Caco-2 (cell line): ENCODE measurements around the gene PBX1. TPM values are rescaled to one million over a fixed set of nuclear protein-coding genes. Genes with fewer than 3 reads are reported as not detected.

Source experiments
- BruUV-seq: library from RNA; stranded (reverse); fragments of 400-500 nt; replicated peaks from 2 replicates; lab custom pipeline; 2021; lab: Mats Ljungman, UMichigan
- CTCF ChIA-PET: fragments of 300-600 bp; sonication (Branson Sonifier 250); formaldehyde crosslinking; loops from one replicate; lab custom pipeline; 2022; ENCODE audit warnings: antibody characterized with exemption; lab: Charles Lee
- POLR2A ChIA-PET: fragments of 300-600 bp; sonication (Branson Sonifier 250); formaldehyde crosslinking; loops from one replicate; lab custom pipeline; 2022; ENCODE audit warnings: antibody characterized with exemption; lab: Charles Lee
- DNase-seq, 2 experiments: peaks; one replicate each; pipeline versions ENCODE4 v3.0.0 to v3.0.0-alpha.2; 2020 to 2022
- H3K27me3 ChIP-seq: replicated peaks from 2 replicates; pipeline ENCODE4 v1.6.0; 2011; ENCODE audit warnings: low read length; ENCODE audit not compliant: control insufficient read depth, insufficient read depth
- H3K36me3 ChIP-seq: 2 replicates; pipeline ENCODE4 v1.5.1; 2011; ENCODE audit warnings: low read length; ENCODE audit not compliant: control insufficient read depth, insufficient read depth
- H3K4me1 ChIP-seq: fragments of 250-450 bp; sonication (Bioruptor Pico); 2 replicates; pipeline ENCODE4 v1.5.1; 2020; ENCODE audit warnings: mild to moderate bottlenecking
- H3K4me3 ChIP-seq: 2 replicates; pipeline ENCODE4 v1.5.1; 2011; ENCODE audit warnings: low read depth, mild to moderate bottlenecking, control low read depth, low read length
- H3K9me3 ChIP-seq: fragments of 250-450 bp; sonication (Bioruptor Pico); 2 replicates; pipeline ENCODE4 v1.5.1; 2020; ENCODE audit warnings: mild to moderate bottlenecking, moderate library complexity
- H3K27ac Mint-ChIP-seq: one replicate; pipeline ENCODE4 v1.8.0; 2022; ENCODE audit warnings: mixed read lengths; ENCODE audit not compliant: unreplicated experiment
- H3K27me3 Mint-ChIP-seq: one replicate; pipeline ENCODE4 v1.8.0; 2022; ENCODE audit warnings: mixed read lengths; ENCODE audit not compliant: insufficient read depth, unreplicated experiment
- H3K36me3 Mint-ChIP-seq: one replicate; pipeline ENCODE4 v1.8.0; 2022; ENCODE audit warnings: mild to moderate bottlenecking, mixed read lengths; ENCODE audit not compliant: insufficient read depth, unreplicated experiment
- H3K4me1 Mint-ChIP-seq: one replicate; pipeline ENCODE4 v1.8.0; 2022; ENCODE audit warnings: low read depth, mixed read lengths; ENCODE audit not compliant: unreplicated experiment
- H3K4me3 Mint-ChIP-seq: one replicate; pipeline ENCODE4 v1.8.0; 2022; ENCODE audit warnings: mild to moderate bottlenecking, moderate library complexity, mixed read lengths; ENCODE audit not compliant: unreplicated experiment
- H3K9me3 Mint-ChIP-seq: one replicate; pipeline ENCODE4 v1.8.0; 2022; ENCODE audit warnings: mixed read lengths; ENCODE audit not compliant: unreplicated experiment
- CTCF ChIP-seq, 2 experiments: fragments of 200-600 bp in 1 of 2; IDR thresholded peaks; 1 replicate in 1 of 2; 2 replicates in 1 of 2; pipeline versions ENCODE4 v1.5.1 to v1.8.0; 2011 to 2022; ENCODE audit warnings: antibody characterized with exemption in 1 of 2, control low read depth in 1 of 2, inconsistent platforms in 1 of 2, low read depth in 1 of 2, low read length in 1 of 2, mild to moderate bottlenecking in 1 of 2, moderate library complexity in 1 of 2; ENCODE audit not compliant: insufficient read depth in 1 of 2, severe bottlenecking in 1 of 2, unreplicated experiment in 1 of 2
- intact Hi-C: fragments of 100-400 bp; cut with micrococcal nuclease; formaldehyde crosslinking; loops from one replicate; pipeline ENCODE4 v1.10.0; 2022; ENCODE audit not compliant: unreplicated experiment
- total RNA-seq: library from RNA; stranded (reverse); gene quantifications from 2 replicates; pipeline ENCODE4 v1.2.3, GENCODE V29; 2022

Gene PBX1
- total RNA-seq, 1 experiment from 2014 or later: 103 TPM

GRCh38 chr1:164699815-164700491 lies 141.0 kb downstream of the PBX1 start:
- H3K36me3 ChIP-seq: no peaks in the 10 kb centered on the region
- TF ChIP-seq CTCF (IDR thresholded peaks at IDR 0.05; ENCODE audit: insufficient read depth in 1 of 2, low read depth in 1 of 2, low read length in 1 of 2, severe bottlenecking in 1 of 2, unreplicated experiment in 1 of 2): no peak
- BruUV-seq: no TSS peak
- DNase-seq: no peak
- CTCF ChIA-PET: no interaction called here
- peaks cover 8% of the 10 kb centered on the region for H3K4me1 ChIP-seq
- Mint-ChIP-seq H3K9me3 (no peaks in the 10 kb centered on the region), H3K36me3 (no peaks in the 10 kb centered on the region), H3K27me3 (no peaks in the 10 kb centered on the region), H3K4me1 (peaks cover 19% of the 10 kb centered on the region), H3K27ac (peak overlapping the region; percentile 20), H3K4me3 (no peak overlapping the region)
- no peaks in the 10 kb centered on the region for H3K27me3 ChIP-seq
- POLR2A ChIA-PET: no interaction called here
- intact Hi-C loops: no loop called here
- H3K4me3 ChIP-seq: no peak overlapping the region
- no peaks in the 10 kb centered on the region for H3K9me3 ChIP-seq

DNA sequence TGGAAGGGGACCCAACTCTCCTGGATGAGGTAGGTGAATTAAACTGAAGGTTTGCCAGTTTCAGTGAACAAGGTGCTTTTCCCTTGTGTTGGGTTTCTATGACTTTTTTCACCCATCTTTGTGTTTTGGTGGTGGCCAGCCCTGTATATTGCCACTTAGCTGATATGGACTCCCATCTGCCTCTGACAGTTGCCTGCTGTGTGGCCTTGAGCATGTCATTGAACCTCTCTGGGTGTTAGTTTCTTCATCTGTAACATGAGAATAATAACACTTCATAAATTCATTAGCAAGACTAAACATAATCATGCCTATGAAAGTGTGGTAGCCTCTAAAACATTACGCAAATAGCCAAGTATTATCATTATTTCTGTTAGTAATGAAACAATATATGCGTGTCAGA lies 141.7 kb downstream of the PBX1 start:
- intact Hi-C loops: no loop called here
- BruUV-seq: no TSS peak
- no peak for TF ChIP-seq CTCF (IDR thresholded peaks at IDR 0.05; ENCODE audit: insufficient read depth in 1 of 2, low read depth in 1 of 2, low read length in 1 of 2, severe bottlenecking in 1 of 2, unreplicated experiment in 1 of 2)
- no peaks in the 10 kb centered on the region for H3K36me3 ChIP-seq
- Mint-ChIP-seq H3K27me3 (no peaks in the 10 kb centered on the region), H3K4me1 (peaks cover 19% of the 10 kb centered on the region), H3K36me3 (no peaks in the 10 kb centered on the region), H3K27ac (no peak overlapping the region), H3K9me3 (no peaks in the 10 kb centered on the region), H3K4me3 (no peak overlapping the region)
- H3K4me1 ChIP-seq: peaks cover 9% of the 10 kb centered on the region
- no peaks in the 10 kb centered on the region for H3K27me3 ChIP-seq
- ChIA-PET CTCF (no interaction called here), POLR2A (no interaction called here)
- no peak overlapping the region for H3K4me3 ChIP-seq
- H3K9me3 ChIP-seq: no peaks in the 10 kb centered on the region
- no peak for DNase-seq

GRCh38 chr1:164701189-164701761 lies 142.3 kb downstream of the PBX1 start:
- H3K9me3 Mint-ChIP-seq: no peaks in the 10 kb centered on the region
- Histone ChIP-seq H3K4me1 (peaks cover 15% of the 10 kb centered on the region), H3K4me3 (no peak overlapping the region), H3K27me3 (no peaks in the 10 kb centered on the region), H3K9me3 (no peaks in the 10 kb centered on the region), H3K36me3 (no peaks in the 10 kb centered on the region)
- no peak overlapping the region for H3K4me3 Mint-ChIP-seq
- H3K27me3 Mint-ChIP-seq: no peaks in the 10 kb centered on the region
- no peak for DNase-seq
- peak overlapping the region; percentile 71 for H3K27ac Mint-ChIP-seq
- intact Hi-C loops: no loop called here
- no TSS peak for BruUV-seq
- ChIA-PET CTCF (no interaction called here), POLR2A (no interaction called here)
- peaks cover 20% of the 10 kb centered on the region for H3K4me1 Mint-ChIP-seq
- TF ChIP-seq CTCF (IDR thresholded peaks at IDR 0.05; ENCODE audit: insufficient read depth in 1 of 2, low read depth in 1 of 2, low read length in 1 of 2, severe bottlenecking in 1 of 2, unreplicated experiment in 1 of 2): no peak
- no peaks in the 10 kb centered on the region for H3K36me3 Mint-ChIP-seq
